SJCRH30 (cell line): Measurements from ENCODE around the gene GSS. TPM values are rescaled to one million over a fixed set of nuclear protein-coding genes. Genes with fewer than 3 reads are reported as not detected.
"Not testable (repeated sequence)": the region's sequence is repeated elsewhere in the genome, so short reads cannot be mapped to it uniquely, and the experiment has no call there.

Experiments used
- DNase-seq, 2 experiments: peaks; one replicate each; pipeline ENCODE4 v3.0.0-alpha.2; 2015 to 2020
- H3K27ac ChIP-seq: fragments of 250-450 bp; sonication (Bioruptor Pico); 2 replicates; pipeline ENCODE4 v1.5.1; 2020; ENCODE audit warnings: mild to moderate bottlenecking, moderate library complexity
- H3K27me3 ChIP-seq: fragments of 250-450 bp; sonication (Bioruptor Pico); 2 replicates; pipeline ENCODE4 v1.5.1; 2020; ENCODE audit warnings: mild to moderate bottlenecking, moderate library complexity
- H3K36me3 ChIP-seq: fragments of 250-450 bp; sonication (Bioruptor Pico); 2 replicates; pipeline ENCODE4 v1.5.1; 2020; ENCODE audit warnings: mild to moderate bottlenecking, moderate library complexity
- H3K4me1 ChIP-seq: fragments of 250-450 bp; sonication (Bioruptor Pico); 2 replicates; pipeline ENCODE4 v1.5.1; 2020; ENCODE audit warnings: mild to moderate bottlenecking, moderate library complexity
- H3K4me3 ChIP-seq: fragments of 250-450 bp; sonication (Bioruptor Pico); 2 replicates; pipeline ENCODE4 v1.5.1; 2020; ENCODE audit warnings: mild to moderate bottlenecking, moderate library complexity
- H3K9me3 ChIP-seq: fragments of 250-450 bp; sonication (Bioruptor Pico); replicated peaks from 2 replicates; pipeline ENCODE4 v1.5.1; 2020; ENCODE audit warnings: mild to moderate bottlenecking, moderate library complexity
- total RNA-seq: library from RNA; depleted of rRNA; stranded (reverse); fragments of >200 nt; shearing (Covaris generic); gene quantifications from 2 replicates; pipeline ENCODE4 v1.2.3, GENCODE V29; 2014

The GSS gene
- total RNA-seq, 1 experiment from 2014 or later = 52.8 TPM

GRCh38 chr20:34896086-34896621, 59.5 kb downstream of the GSS start:
- no peaks in the 10 kb centered on the region for H3K27me3 ChIP-seq
- no peak overlapping the region for H3K27ac ChIP-seq
- H3K36me3 ChIP-seq = no peaks in the 10 kb centered on the region
- no peak for DNase-seq
- H3K4me3 ChIP-seq = no peak overlapping the region
- H3K4me1 ChIP-seq = no peaks in the 10 kb centered on the region
- H3K9me3 ChIP-seq = 0 out of 2 replicates have a peak, but pooled peaks cover 3% of the 10 kb centered on the region

- no peak for DNase-seq
- Histone ChIP-seq H3K9me3 (0 out of 2 replicates have a peak, but pooled peaks cover 3% of the 10 kb centered on the region), H3K4me1 (no peaks in the 10 kb centered on the region), H3K36me3 (no peaks in the 10 kb centered on the region), H3K27me3 (no peaks in the 10 kb centered on the region), H3K27ac (no peak overlapping the region), H3K4me3 (no peak overlapping the region)
These were observed 60.1 kb downstream of the GSS start for GRCh38 chr20:34895465-34895864.

GRCh38 chr20:34894723-34895122, 60.9 kb downstream of the GSS start:
- H3K27me3 ChIP-seq = no peaks in the 10 kb centered on the region
- H3K4me3 ChIP-seq = no peak overlapping the region
- H3K4me1 ChIP-seq = no peaks in the 10 kb centered on the region
- no peak for DNase-seq
- no peak overlapping the region for H3K27ac ChIP-seq
- no peaks in the 10 kb centered on the region for H3K36me3 ChIP-seq
- H3K9me3 ChIP-seq = 0 out of 2 replicates have a peak, but pooled peaks cover 3% of the 10 kb centered on the region

- Histone ChIP-seq H3K9me3 (0 out of 2 replicates have a peak, but pooled peaks cover 3% of the 10 kb centered on the region), H3K27ac (no peak overlapping the region), H3K36me3 (no peaks in the 10 kb centered on the region), H3K4me1 (no peaks in the 10 kb centered on the region), H3K27me3 (no peaks in the 10 kb centered on the region), H3K4me3 (no peak overlapping the region)
- no peak for DNase-seq
These were observed 62.9 kb downstream of the GSS start for GRCh38 chr20:34892671-34893070.

GRCh38 chr20:34891166-34892062, 64.2 kb downstream of the GSS start:
- no peak overlapping the region for H3K4me3 ChIP-seq
- H3K4me1 ChIP-seq = no peaks in the 10 kb centered on the region; the same call in 1 of the 2 replicates
- no peak overlapping the region for H3K27ac ChIP-seq
- no peaks in the 10 kb centered on the region for H3K27me3 ChIP-seq
- DNase-seq = no peak
- H3K9me3 ChIP-seq = 0 out of 2 replicates have a peak, but pooled peaks cover 3% of the 10 kb centered on the region
- H3K36me3 ChIP-seq = no peaks in the 10 kb centered on the region

- Histone ChIP-seq H3K27me3 (no peaks in the 10 kb centered on the region), H3K27ac (no peak overlapping the region), H3K4me1 (no peaks in the 10 kb centered on the region; the same call in 1 of the 2 replicates), H3K36me3 (no peaks in the 10 kb centered on the region), H3K9me3 (no peaks in the 10 kb centered on the region), H3K4me3 (no peak overlapping the region)
- no peak for DNase-seq
These were observed 67.1 kb downstream of the GSS start for GRCh38 chr20:34888468-34888867.

GRCh38 chr20:34887023-34887422, 68.6 kb downstream of the GSS start:
- no peak overlapping the region for H3K27ac ChIP-seq
- H3K9me3 ChIP-seq = no peaks in the 10 kb centered on the region
- DNase-seq = no peak
- no peaks in the 10 kb centered on the region for H3K27me3 ChIP-seq
- no peak overlapping the region for H3K4me3 ChIP-seq
- H3K36me3 ChIP-seq = no peaks in the 10 kb centered on the region
- H3K4me1 ChIP-seq = no peaks in the 10 kb centered on the region; the same call in 1 of the 2 replicates

GRCh38 chr20:34886122-34886521, 69.5 kb downstream of the GSS start:
- Histone ChIP-seq H3K4me3 (no peak overlapping the region), H3K27ac (no peak overlapping the region), H3K4me1 (no peaks in the 10 kb centered on the region; the same call in 1 of the 2 replicates), H3K27me3 (no peaks in the 10 kb centered on the region), H3K36me3 (no peaks in the 10 kb centered on the region), H3K9me3 (no peaks in the 10 kb centered on the region)
- DNase-seq = no peak

- H3K36me3 ChIP-seq = no peaks in the 10 kb centered on the region
- no peak overlapping the region for H3K27ac ChIP-seq
- no peaks in the 10 kb centered on the region; the same call in 1 of the 2 replicates for H3K4me1 ChIP-seq
- no peaks in the 10 kb centered on the region for H3K9me3 ChIP-seq
- no peak for DNase-seq
- no peak overlapping the region for H3K4me3 ChIP-seq
- no peaks in the 10 kb centered on the region for H3K27me3 ChIP-seq
These were observed 71.3 kb downstream of the GSS start for GRCh38 chr20:34884260-34884659.

- Histone ChIP-seq H3K36me3 (no peaks in the 10 kb centered on the region), H3K4me3 (no peak overlapping the region), H3K4me1 (no peaks in the 10 kb centered on the region; the same call in 1 of the 2 replicates), H3K9me3 (no peaks in the 10 kb centered on the region), H3K27me3 (no peaks in the 10 kb centered on the region), H3K27ac (no peak overlapping the region)
- no peak for DNase-seq
These were observed 71.8 kb downstream of the GSS start for GRCh38 chr20:34883809-34884208.

GRCh38 chr20:34883087-34883688, 72.4 kb downstream of the GSS start:
- Histone ChIP-seq H3K4me1 (no peaks in the 10 kb centered on the region; the same call in 1 of the 2 replicates), H3K36me3 (no peaks in the 10 kb centered on the region), H3K27ac (no peak overlapping the region), H3K27me3 (no peaks in the 10 kb centered on the region), H3K4me3 (no peak overlapping the region), H3K9me3 (no peaks in the 10 kb centered on the region)
- no peak for DNase-seq

- H3K36me3 ChIP-seq = no peaks in the 10 kb centered on the region
- no peak overlapping the region for H3K27ac ChIP-seq
- no peaks in the 10 kb centered on the region for H3K27me3 ChIP-seq
- no peaks in the 10 kb centered on the region for H3K9me3 ChIP-seq
- no peak overlapping the region for H3K4me3 ChIP-seq
- H3K4me1 ChIP-seq = no peaks in the 10 kb centered on the region
- no peak for DNase-seq
These were observed 73.9 kb downstream of the GSS start for GRCh38 chr20:34881689-34882088.

- H3K36me3 ChIP-seq, H3K9me3 ChIP-seq, H3K27me3 ChIP-seq, H3K4me1 ChIP-seq, DNase-seq, H3K4me3 ChIP-seq, H3K27ac ChIP-seq: not testable (repeated sequence)
These were observed 74.6 kb downstream of the GSS start for GRCh38 chr20:34880971-34881370.

- no peak overlapping the region for H3K27ac ChIP-seq
- H3K4me1 ChIP-seq = no peaks in the 10 kb centered on the region
- no peak for DNase-seq
- no peak overlapping the region for H3K4me3 ChIP-seq
- H3K27me3 ChIP-seq = no peaks in the 10 kb centered on the region
- H3K36me3 ChIP-seq = no peaks in the 10 kb centered on the region
- H3K9me3 ChIP-seq = no peaks in the 10 kb centered on the region
These were observed 75.3 kb downstream of the GSS start for GRCh38 chr20:34880215-34880850.
